ENCODE results near the gene SERPINI1.
"Not testable (repeated sequence)": the region's sequence is repeated elsewhere in the genome, so short reads cannot be mapped to it uniquely, and the experiment has no call there.

Gene SERPINI1

DNA sequence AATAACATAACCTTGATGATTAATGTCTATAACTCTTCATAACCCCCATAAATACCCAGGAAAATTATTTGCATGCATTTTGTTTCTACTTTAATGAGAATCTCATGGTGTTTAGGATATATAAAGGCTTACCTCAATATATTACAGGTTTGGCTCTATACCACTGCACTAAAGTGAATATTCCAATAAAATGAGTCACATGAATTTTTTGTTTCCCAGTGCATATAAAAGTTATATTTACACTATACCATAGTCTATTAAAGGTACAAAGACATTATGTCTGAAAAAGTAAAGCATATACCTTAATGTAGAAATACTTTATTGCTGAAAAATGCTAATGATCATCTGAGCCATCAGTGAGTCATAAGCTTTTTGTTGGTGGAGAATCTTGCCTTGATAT, 74.7 kb downstream of the SERPINI1 start:
- no peak for DNase-seq

DNA sequence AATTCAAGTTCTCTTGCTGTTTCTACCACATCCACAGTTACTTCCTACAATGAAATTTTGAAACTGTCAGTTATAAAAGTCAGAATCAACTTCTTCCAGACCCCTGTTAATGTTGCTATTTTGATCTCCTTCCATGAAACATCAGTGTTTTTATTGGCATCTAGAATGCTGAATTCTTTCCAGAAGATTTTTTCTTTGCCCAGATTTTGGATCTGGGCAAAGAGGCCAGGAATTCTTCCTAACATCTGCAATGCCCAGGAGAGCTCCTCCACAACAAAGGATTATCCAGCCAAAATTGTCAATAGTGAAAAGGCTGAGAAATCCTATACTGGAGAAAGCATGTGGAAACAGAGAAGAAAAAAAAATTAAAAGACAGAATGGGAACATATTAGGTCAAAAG, 75.5 kb downstream of the SERPINI1 start:
- DNase-seq = no peak

DNA sequence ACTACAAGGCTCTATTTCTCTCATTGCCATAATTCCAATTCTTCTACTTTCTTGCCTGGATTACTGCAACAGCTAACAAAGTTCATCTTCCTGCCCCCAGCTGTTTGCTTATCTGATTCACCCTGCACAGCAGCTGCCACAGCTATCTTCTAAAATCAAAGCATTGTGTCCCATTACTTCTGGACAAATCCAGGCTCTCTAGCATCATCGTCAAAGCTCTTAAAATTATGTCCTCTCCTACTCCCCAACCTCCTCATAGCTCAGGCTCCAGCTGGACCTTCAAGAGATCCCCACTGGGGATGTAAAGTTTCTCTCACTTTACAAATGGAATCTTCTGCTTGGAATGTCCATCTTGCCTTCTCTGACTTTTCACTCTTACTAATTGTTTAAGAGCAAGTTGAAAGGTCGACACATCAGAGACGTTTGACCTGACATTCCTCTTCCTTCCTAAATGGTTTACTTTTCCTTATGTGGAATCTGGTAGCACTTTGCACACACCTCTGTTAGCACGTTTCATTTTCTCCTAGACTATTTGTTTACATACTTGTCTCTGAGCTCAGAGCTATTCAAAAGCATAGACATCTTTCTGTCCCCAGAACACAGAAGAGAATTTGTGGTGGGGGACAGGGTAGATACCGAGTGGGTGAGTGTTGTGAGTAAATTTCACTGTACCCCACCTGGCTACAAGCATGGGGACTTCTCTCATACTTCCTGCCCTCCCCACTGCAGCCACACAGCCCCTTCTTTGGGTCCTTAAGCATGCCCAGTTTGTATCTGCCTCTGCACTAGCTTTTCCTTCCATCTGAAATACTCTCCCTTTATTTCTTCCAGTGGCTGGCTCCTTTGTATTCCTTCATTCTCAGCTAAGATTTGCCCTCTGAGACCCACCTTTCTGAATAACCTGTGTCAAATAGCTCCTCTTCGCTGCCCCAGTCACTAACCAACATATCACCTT, 77.9 kb downstream of the SERPINI1 start:
- DNase-seq = no peak

DNA sequence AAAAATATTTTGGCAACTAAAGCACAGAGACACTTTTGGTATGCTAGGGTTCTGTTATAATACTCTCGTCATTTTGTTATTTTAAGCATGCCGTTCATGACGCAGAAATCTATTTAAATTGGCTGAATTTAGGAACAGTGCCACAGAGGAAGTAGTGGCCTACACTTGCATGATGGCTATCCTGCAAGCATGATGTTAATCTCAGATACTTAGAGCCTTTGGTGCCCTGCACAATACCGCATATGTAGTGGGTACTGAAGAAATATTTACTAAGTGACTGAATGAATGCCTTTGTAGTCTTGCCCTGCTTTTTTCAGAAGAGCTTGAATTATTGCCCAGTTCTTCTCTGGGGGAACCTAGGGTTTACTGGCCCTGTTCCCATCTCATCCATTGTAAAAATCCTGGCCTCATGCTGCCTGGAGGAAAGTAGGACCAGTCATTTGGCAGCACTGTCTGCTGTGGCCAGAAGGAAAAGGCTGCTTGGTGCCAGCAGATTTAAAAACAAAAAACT, 79.0 kb downstream of the SERPINI1 start:
- DNase-seq = no peak

DNA sequence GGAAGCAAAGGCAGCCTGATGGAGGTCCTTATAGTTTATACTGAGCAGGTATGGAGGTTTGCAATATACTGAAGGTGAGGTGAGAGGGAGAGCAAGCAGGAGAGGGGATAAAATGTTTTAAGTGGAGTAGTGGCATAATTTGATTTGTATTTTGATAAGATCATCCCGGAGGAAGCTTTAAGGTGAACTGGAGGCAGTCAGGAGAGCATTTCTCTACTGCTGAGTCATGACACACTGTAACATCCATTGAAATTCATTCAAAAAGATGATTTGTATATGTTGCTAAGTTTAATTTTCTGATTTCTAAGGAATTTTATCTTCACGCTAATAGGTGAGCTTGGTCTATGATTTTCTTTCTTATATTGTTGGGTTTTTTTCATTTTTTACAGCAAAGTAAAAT, 81.4 kb downstream of the SERPINI1 start:
- DNase-seq = no peak

DNA sequence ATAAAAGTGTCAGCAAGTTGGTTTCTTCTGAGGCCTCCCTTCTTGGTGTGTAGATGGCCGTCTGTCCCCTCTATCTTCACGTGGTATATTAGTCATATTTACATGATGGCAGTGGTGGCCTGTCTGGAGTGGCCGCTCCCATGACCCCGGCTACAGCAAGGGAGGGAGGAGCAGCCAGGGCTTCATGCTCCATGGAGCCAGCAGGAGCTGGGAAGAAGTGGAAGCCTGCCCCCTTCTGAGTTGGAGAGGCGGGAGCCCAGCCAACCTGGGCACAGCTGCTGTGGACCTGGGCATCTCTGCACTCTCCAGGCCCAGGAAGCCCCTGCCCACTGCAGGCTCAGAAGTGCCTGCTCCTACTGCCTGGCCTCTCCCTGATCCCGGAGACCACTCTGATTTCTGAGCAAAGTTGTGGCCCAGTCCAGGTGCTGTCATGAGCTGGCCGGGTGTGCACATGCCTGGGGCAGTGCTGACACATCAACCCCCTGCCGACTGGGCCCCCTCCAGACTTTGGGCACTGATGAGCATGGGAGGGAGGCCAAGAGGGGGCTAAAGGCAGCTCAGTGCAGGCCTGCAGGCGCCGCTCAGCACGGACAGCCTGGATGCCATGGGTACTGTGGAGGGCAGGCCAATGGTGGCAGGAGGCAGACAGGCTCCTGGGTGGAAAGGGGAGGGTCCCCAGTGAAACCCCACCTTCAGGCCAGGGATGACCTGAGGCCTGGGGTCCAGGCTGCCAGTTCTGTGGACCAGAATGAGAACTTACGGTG, 84.8 kb downstream of the SERPINI1 start:
- DNase-seq = no peak

DNA sequence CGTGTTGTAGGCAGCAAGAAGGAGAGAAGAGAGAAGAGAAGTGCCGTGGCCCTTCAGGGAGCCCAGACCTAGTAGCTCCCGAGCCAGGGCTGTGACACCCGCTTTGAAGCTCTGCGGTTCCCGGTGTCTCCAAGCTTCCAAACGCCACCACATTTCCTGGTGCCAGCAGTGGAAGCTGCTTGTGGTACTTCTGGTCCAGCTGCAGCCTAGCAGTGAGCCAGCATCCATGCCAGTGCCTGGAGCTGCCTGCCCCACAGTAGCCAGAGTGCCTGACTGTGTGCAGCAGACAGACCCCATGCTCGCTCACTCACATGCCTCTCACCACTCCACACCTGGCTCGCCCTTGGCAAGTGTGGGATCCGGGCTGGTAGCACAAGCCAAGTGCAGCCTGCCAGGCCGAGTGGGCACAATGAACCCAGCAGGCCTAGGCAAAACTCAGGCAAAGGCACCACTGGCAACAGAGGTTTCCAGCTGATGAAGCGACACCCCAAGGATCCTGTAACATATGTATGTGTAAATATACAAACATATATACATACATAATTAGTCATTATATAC, 85.8 kb downstream of the SERPINI1 start:
- DNase-seq = no peak

DNA sequence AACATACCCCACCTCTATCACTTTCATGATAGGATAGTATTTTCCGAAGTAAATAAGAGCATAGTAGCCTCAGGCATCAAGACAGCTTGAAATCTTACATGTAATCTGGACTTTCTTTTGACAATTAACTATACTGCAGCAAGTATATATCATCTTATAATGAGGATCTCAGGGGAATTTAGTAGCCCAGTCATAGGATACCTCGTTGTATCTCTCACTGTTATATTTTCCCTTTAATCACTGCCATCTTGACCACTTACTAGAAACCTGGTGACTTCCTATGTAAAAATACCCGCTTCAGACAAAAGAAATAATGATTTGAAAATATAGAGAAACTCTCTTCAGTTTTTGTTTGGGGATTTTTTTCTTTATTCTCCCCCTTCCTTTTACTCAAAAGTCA, 88.2 kb downstream of the SERPINI1 start:
- no peak for DNase-seq

DNA sequence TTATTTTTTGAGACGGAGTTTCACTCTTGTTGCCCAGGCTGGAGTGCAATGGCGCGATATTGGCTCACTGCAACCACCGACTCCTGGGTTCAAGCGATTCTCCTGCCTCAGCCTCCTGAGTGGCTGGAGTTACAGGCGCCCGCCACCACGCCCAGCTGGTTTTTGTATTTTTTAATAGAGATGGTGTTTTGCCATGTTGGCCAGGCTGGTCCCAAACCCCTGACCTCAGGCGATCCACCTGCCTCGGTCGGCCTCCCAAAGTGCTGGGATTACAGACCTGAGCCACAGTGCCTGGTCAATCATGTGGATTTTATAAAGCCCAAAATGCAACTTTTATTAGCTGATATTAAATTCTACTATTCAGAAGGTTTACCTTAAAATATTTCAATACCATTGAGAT, 92.1 kb downstream of the SERPINI1 start:
- not testable (repeated sequence) for DNase-seq

DNA sequence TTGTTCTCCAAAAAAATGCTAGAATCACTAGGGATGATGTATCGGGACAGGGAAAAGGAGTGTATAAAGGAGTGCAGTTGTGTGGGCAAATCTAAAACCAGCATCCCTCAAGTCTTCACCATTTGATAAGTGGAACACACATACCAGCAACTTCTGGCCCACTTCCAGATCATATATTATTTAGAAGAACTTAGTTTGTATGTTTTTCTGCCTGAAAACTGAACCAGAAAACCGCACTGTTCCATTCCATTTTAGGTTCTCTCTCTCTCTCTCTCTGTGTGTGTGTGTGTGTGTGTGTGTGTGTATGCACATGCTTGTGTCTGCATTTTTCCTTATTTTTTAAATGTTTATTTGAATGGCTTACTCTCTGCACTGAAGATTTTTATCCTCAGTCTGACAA, 93.5 kb downstream of the SERPINI1 start:
- no peak for DNase-seq

DNA sequence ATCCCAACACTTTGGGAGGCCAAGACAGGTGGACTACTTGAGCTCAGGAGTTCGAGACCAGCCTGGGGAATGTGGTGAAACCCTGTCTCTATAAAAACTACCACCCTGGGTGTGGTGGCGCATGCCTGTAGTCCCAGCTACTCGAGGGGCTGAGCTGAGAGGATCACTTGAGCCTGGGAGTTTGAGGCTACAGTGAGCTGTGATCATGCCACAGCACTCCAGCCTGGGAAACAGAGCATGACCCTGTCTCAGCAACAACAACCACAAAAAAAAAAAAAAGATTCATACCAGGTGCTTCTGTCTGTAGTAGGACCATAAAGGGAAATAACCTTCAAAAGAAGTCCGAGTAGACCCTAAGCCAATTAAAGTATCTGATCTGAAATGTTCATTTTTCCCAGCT, 94.5 kb downstream of the SERPINI1 start:
- no peak for DNase-seq

DNA sequence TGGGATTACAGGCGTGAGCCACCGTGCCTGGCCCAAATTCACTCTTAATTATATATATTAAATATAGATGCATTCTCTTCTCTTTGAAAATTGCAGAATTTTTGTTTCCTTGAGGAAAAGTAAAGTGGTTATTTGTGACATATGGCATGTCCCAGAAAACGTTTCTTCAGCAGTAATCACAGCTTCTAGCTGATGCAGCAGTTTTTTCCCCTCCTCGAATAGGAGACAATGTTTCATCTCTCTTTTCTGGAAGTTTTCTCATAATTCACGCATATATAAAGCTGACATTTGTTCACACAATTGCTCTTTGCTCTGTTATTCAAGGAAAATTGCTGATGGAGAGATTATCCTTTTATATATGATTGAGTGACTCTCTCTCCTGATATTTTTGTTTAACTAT, 99.8 kb downstream of the SERPINI1 start:
- DNase-seq = no peak

DNA sequence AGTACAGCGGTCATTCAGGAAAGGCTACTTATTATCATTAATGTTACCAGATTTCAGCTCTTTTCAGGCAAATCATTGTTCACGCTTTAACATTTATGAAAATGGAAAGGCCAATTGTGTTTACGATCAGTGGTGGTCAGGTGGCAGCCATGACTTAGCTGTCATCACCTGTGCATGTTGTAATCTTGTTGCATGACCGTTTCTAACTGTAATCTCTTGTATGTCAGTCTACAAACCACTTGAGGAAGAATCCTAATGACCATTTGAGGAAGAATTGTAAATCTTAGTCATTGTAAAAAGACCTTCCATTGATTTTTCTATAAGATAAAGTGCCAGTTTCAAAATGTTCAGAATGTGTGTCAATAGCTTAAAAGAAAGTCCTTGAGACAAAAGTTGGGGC, 100.4 kb downstream of the SERPINI1 start:
- DNase-seq = no peak

DNA sequence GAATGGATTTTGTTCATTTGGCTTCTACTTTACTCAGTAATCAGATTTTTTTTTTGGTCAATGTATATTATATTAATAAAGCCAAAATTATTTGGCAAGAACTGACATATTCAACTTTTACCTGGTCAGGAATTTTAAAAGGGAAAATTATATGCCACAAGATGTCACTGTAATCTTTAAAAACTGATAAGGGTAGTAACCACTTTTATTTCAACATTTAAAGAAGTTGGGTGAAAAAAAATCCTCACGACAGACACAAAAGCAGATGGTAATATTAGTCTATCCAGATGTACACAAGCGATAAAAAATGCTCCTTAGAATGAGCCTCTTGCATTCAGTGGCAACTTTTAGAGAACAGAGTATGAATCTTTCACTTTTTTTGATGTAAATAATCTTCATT, 101.9 kb downstream of the SERPINI1 start:
- DNase-seq = no peak

DNA sequence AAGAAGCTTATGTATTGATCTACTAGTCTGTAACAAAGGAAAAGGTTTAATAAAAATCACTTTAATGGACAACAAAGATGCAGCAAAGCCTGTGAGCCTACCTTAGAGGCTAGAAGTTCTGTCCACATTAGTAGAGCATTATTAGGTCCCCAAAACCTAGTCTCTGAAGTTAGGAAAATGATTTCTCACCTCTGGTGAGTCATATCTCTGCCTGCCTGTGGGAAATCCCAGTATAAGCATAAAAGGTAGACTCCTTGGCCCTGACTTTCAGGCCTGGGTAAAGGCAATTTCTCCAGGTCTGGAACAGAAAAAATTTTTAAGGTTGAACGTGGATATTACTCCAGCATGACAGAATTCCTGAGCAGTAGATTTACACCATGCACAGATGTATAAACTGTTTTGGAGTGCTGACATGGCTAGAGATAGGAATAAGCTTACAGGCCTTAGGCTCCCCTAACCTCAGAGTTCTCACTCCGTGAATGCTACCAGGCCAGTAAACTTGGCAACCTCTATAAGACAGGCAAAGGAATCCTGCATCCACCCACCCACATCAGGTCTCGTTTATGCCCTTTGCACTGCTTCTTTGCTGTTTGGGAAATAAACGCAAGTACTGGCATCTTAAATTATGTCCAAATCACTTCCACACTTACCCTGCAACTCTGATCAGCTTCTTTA, 104.1 kb downstream of the SERPINI1 start:
- no peak for DNase-seq

DNA sequence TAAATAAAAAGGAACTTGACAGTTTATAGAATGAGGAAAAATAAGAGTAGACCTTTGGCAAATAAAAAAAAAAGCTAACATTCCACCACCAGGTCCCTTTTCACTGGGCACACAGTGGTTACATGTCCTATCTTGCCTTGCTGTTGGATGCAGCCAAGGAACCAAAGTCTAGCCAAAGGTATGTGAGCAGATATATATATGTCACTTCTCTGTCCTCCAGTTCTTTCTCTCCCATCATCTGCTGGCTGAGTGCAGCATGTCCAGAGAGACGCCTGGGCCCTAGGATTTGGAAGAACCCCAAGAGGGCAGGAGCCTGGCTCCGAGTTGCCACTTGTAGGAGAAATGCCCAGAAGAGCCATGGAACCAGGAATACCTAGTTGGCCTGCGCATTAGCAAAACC, 104.7 kb downstream of the SERPINI1 start:
- no peak for DNase-seq

DNA sequence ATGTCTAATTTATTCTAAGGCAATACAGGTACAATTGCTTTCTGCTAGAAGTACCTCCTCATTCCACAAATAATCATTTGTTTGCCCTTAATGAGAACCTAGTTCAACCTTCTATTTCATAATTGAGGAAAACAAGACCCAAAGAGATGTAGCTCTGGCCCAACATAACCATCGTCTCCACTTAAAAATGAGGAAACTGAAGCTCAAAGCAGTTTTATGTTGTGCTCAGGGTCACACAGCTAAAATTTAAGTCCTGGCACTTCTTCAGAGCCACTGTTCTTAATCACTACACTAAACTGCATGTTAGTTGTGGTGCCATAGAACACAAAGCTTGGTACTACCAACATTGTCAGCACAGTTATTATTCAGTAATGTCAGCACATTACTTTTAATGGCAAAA, 108.0 kb downstream of the SERPINI1 start:
- no peak for DNase-seq

DNA sequence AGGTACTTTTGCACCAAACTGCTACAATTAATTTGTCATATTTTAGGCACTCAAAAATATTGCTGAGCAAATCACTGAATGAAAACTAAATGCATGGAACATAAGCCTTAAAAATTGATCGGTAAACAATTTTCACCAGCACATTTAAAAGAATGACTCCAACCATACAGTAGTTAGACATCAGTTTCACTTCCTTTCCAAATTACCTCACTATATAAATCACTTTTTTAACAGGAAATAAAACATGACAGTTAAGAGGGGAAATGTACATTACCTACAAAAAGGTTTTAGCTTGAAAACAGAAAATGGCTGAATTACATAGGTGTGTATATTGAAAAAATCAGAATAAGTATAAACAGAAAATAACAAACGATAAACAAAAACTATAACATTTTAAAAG, 108.4 kb downstream of the SERPINI1 start:
- DNase-seq = no peak

DNA sequence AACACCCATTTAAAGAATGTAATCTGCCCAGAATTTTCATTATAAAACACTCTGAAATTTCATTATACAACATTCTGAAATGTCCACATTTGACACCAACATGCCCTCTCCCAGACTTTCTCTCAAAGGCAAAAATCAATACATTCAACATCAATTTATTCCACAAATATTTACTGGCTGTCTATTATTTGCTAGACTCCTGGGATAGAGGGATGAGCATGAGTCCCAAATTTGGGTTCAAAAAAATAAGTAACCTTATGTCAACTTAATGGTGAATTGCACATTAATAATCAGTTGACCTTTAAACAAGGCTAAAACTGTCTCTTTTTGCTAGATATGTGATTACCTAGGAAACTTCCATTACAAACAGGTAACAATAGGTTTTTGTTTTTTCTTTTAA, 109.0 kb downstream of the SERPINI1 start:
- DNase-seq = no peak

DNA sequence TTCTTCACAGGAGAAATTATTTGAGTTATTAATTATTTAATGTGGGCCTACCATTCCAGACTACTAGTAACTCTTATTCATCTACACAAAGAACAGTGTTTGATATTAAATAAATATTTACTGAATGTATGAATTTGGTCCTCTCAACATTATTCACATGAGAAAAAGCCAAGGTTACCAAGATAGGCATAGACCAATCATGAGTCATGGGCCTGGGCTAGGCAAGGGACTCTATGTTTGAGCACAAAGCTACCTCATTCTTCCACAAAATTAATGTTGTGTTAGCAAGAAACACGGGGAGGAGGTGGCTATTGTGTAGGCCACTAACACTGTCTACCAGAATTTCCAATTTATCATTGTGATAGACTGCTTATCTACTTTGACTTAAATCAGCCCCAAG, 115.7 kb downstream of the SERPINI1 start:
- DNase-seq = no peak

DNA sequence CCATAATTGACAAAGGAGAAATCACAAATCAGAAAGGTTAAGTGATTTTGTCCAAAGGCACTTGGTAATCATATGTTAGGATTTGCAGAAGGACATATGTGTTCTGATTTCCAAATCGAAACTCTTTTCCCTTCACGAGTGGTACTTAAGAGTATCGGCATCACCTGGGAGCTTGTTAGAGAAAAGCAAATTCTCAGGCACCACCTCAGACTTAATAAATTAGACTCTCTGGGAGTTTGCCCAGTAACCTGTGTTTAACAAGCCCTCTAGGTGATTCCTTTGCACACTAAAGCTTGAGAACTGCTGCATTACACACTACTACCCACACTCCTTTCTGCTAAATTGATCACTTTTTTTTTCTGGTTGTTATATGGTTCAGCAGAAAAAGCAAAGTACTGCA, 116.2 kb downstream of the SERPINI1 start:
- DNase-seq = no peak

DNA sequence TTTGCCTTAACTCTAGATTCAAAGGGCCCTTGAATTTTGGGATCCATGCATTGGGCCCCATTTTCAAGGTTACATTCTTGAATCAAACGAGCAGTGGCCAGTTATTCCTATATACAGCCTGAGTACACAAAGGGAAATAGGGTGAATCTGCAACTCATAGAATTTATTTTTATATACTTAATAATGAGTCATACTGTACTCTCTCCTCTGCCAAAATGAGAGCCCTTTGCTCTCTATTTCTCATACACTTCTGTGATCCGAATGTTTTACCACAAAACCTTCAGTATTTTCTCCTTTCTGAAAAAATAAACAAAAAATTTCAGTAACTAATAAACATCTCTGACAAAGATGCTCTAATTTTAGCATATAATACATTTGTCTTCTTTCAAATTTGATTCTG, 116.7 kb downstream of the SERPINI1 start:
- no peak for DNase-seq

DNA sequence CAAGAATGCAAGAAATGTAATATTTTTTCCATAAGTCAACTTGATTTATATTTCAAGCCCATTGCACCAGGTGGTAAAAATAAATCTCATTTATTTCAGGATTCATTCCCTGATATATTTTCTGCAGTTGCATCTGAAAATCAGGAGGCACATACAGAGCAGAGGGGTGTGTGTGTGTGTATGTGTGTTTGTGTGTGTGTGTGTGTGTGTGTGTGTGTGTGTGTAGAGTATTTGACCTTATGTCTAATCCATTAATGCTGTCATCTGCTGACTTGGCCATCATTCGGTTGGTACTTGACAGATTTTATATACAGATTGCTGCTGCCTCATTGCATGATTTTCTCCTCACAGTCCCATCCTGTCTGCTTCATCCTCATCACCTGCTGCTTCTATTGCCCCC, 118.5 kb downstream of the SERPINI1 start:
- no peak for DNase-seq

All from stimulated activated CD4-positive, alpha-beta T cell treated with anti-CD3 and anti-CD28 coated beads, Interleukin-2, amount 100 ng/mL, for 48 hours (primary cell).